Panc1 (cell line): Measurements from ENCODE around the gene GLE1. TPM values are rescaled to one million over a fixed set of nuclear protein-coding genes. Genes with fewer than 3 reads are reported as not detected.

Source experiments
- ATAC-seq: fragments of 200-7000 bp; cut with Tn5 transposase; 2 replicates; pipeline ENCODE4 v1.9.1; 2020; ENCODE audit warnings: mild to moderate bottlenecking, moderate library complexity
- BruUV-seq: library from RNA; stranded (reverse); fragments of 400-500 nt; replicated peaks from 2 replicates; lab custom pipeline; 2021; lab: Mats Ljungman, UMichigan
- CTCF ChIA-PET: fragments of 300-600 bp; sonication (Branson Sonifier 250); formaldehyde crosslinking; loops from one replicate; lab custom pipeline; 2022; ENCODE audit warnings: antibody characterized with exemption; lab: Charles Lee
- POLR2A ChIA-PET: fragments of 300-600 bp; sonication (Branson Sonifier 250); formaldehyde crosslinking; loops from one replicate; lab custom pipeline; 2022; ENCODE audit warnings: antibody characterized with exemption; lab: Charles Lee
- DNase-seq: peaks from one replicate; pipeline ENCODE4 v3.0.0-alpha.2; 2010; ENCODE audit warnings: low read depth, low spot score
- H3K27ac ChIP-seq: 2 replicates; pipeline ENCODE4 v1.5.1; 2011; ENCODE audit warnings: mild to moderate bottlenecking, low read length, inconsistent platforms
- H3K27me3 ChIP-seq: fragments of 200-500 bp; sonication (Bioruptor generic); 2 replicates; pipeline ENCODE4 v1.6.0; 2014; ENCODE audit warnings: low read length, inconsistent platforms; ENCODE audit not compliant: control insufficient read depth, insufficient read depth
- H3K36me3 ChIP-seq: fragments of 200-500 bp; sonication (Bioruptor generic); 2 replicates; pipeline ENCODE4 v1.5.1; 2014; ENCODE audit warnings: inconsistent platforms, mild to moderate bottlenecking, low read length, moderate library complexity; ENCODE audit not compliant: control insufficient read depth, insufficient read depth
- H3K4me1 ChIP-seq: 2 replicates; pipeline ENCODE4 v1.5.1; 2011; ENCODE audit warnings: inconsistent platforms, mild to moderate bottlenecking, low read length, moderate library complexity; ENCODE audit not compliant: control insufficient read depth, insufficient read depth
- H3K4me3 ChIP-seq, 2 experiments: 2 replicates each; pipeline ENCODE4 v1.5.1; 2011 to 2012; ENCODE audit warnings: low read depth in 2 of 2, low read length in 2 of 2, mild to moderate bottlenecking in 2 of 2, inconsistent platforms in 1 of 2, moderate library complexity in 1 of 2
- H3K9me3 ChIP-seq: fragments of 200-500 bp; sonication (Bioruptor generic); 2 replicates; pipeline ENCODE4 v1.5.1; 2014; ENCODE audit warnings: low read depth, mild to moderate bottlenecking, inconsistent platforms, low read length, moderate library complexity; ENCODE audit not compliant: control insufficient read depth, insufficient read depth
- CTCF ChIP-seq: fragments of 450-650 bp; IDR thresholded peaks from 2 replicates; pipeline ENCODE4 v1.5.1; 2017; ENCODE audit warnings: mild to moderate bottlenecking
- POLR2AphosphoS5 ChIP-seq: IDR thresholded peaks from 2 replicates; pipeline ENCODE4 v1.6.1; 2012; ENCODE audit warnings: mild to moderate bottlenecking, low read depth, low read length, moderate library complexity
- REST ChIP-seq, 2 experiments: IDR thresholded peaks; 2 replicates each; pipeline ENCODE4 v1.6.1; 2011 to 2012; ENCODE audit warnings: low read depth in 2 of 2, control low read depth in 1 of 2, low read length in 1 of 2, mild to moderate bottlenecking in 1 of 2, moderate library complexity in 1 of 2; ENCODE audit not compliant: insufficient read depth in 1 of 2
- SIN3A ChIP-seq: IDR thresholded peaks from 2 replicates; pipeline ENCODE4 v1.6.1; 2012; ENCODE audit warnings: low read depth, mild to moderate bottlenecking, low read length, moderate library complexity, borderline replicate concordance; ENCODE audit not compliant: insufficient read depth
- TCF7L2 ChIP-seq: IDR thresholded peaks from 2 replicates; pipeline ENCODE4 v1.6.1; 2011; ENCODE audit warnings: mild to moderate bottlenecking, low read depth, low read length, inconsistent platforms
- in situ Hi-C: cut with HindIII; loops from 2 replicates; pipeline ENCODE4 v1.10.0; 2016; ENCODE audit warnings: low sequenced_read_pairs, low pct_unique_long_range_greater_than_20kb
- intact Hi-C: fragments of 100-400 bp; cut with micrococcal nuclease; formaldehyde crosslinking; loops from one replicate; pipeline ENCODE4 v1.10.0; 2022; ENCODE audit not compliant: unreplicated experiment
- total RNA-seq: library from RNA; stranded (reverse); gene quantifications from one replicate; pipeline ENCODE4 v1.2.1, GENCODE V29; 2021; ENCODE audit not compliant: unreplicated experiment

Gene GLE1
- total RNA-seq, 1 experiment from 2014 or later: 25.9 TPM

GRCh38 chr9:128587453-128587852, 82.9 kb downstream of the GLE1 start:
- DNase-seq (no peak), ATAC-seq (no peak)
- no TSS peak for BruUV-seq
- no peaks in the 10 kb centered on the region for H3K4me1 ChIP-seq
- H3K9me3 ChIP-seq: no peaks in the 10 kb centered on the region
- intact Hi-C loops (no loop called here), in situ Hi-C loops (no loop called here)
- no peaks in the 10 kb centered on the region for H3K27me3 ChIP-seq
- ChIA-PET POLR2A (no interaction called here), CTCF (no interaction called here)
- H3K36me3 ChIP-seq: peaks cover 28% of the 10 kb centered on the region
- no peak overlapping the region for H3K4me3 ChIP-seq
- H3K27ac ChIP-seq: no peak overlapping the region
- TF ChIP-seq REST (IDR thresholded peaks at IDR 0.05; ENCODE audit: insufficient read depth in 1 of 2, low read depth in 2 of 2, low read length in 1 of 2) (no peak), TCF7L2 (no peak), POLR2AphosphoS5 (no peak), CTCF (no peak), SIN3A (no peak)

- Histone ChIP-seq H3K36me3 (peaks cover 25% of the 10 kb centered on the region), H3K4me3 (no peak overlapping the region), H3K4me1 (no peaks in the 10 kb centered on the region), H3K27ac (no peak overlapping the region), H3K27me3 (no peaks in the 10 kb centered on the region), H3K9me3 (no peaks in the 10 kb centered on the region)
- no TSS peak for BruUV-seq
- DNase-seq (no peak), ATAC-seq (no peak)
- in situ Hi-C loops (no loop called here), intact Hi-C loops (no loop called here)
- CTCF ChIA-PET: no interaction called here
- POLR2A ChIA-PET: no interaction called here
- TF ChIP-seq REST (IDR thresholded peaks at IDR 0.05; ENCODE audit: insufficient read depth in 1 of 2, low read depth in 2 of 2, low read length in 1 of 2) (no peak), CTCF (no peak), SIN3A (no peak), TCF7L2 (no peak), POLR2AphosphoS5 (no peak)
These were observed 84.2 kb downstream of the GLE1 start for GRCh38 chr9:128588581-128589233.
